Progenitor cell of endocrine pancreas (in vitro differentiated cells): ENCODE data around the gene GRB10. TPM values are rescaled to one million over a fixed set of nuclear protein-coding genes. Genes with fewer than 3 reads are reported as not detected.

ENCODE experiments used
- DNase-seq: peaks from one replicate; pipeline ENCODE4 v3.0.0; 2021; ENCODE audit warnings: low spot score; ENCODE audit not compliant: unreplicated experiment
- H3K27ac Mint-ChIP-seq: 2 replicates; pipeline ENCODE4 v1.8.0; 2021; ENCODE audit warnings: mild to moderate bottlenecking, moderate library complexity, mixed read lengths
- H3K27me3 Mint-ChIP-seq: 2 replicates; pipeline ENCODE4 v1.8.0; 2021; ENCODE audit warnings: mixed read lengths
- H3K36me3 Mint-ChIP-seq: 2 replicates; pipeline ENCODE4 v1.8.0; 2022; ENCODE audit warnings: mixed read lengths; ENCODE audit not compliant: insufficient read depth
- H3K4me1 Mint-ChIP-seq: 2 replicates; pipeline ENCODE4 v1.8.0; 2021; ENCODE audit warnings: low read depth, mixed read lengths
- H3K4me3 Mint-ChIP-seq: 2 replicates; pipeline ENCODE4 v1.8.0; 2021; ENCODE audit warnings: low read depth, mild to moderate bottlenecking, moderate library complexity, mixed read lengths
- H3K9me3 Mint-ChIP-seq: 2 replicates; pipeline ENCODE4 v1.8.0; 2021; ENCODE audit warnings: low read depth, mixed read lengths
- total RNA-seq: library from RNA; stranded (reverse); gene quantifications from 2 replicates; pipeline ENCODE4 v1.2.1, GENCODE V29; 2021
- TF ChIP-seq, protein P1 (sequence below): fragments of 200-600 bp; sonication (generic); IDR thresholded peaks from one replicate; pipeline ENCODE4 v1.5.0; 2021; ENCODE audit warnings: antibody characterized with exemption, mild to moderate bottlenecking; ENCODE audit not compliant: unreplicated experiment

The GRB10 gene
- total RNA-seq, 1 donor from 2014 or later: 58.4 TPM

DNA sequence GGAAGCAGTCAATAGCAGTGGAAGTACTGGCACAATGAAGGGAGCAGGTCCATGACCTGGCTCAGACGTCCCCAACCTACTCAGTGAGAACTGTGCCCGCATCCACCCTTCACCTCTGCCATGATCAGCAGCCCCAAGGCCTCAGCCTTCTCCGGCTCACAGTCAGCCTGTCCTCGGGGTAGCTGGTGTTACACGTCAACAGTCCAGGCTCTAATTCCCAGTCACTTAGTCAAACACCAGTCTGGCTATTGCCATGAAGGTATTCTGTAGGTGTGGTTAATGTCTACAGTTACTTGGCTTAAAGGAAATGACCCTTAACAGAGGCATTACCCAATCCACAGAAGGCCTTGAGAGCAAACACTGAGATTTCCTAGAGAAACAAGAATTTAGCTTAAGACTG lies 49.1 kb downstream of the GRB10 start:
- DNase-seq: no peak
- Mint-ChIP-seq H3K27ac (no peak overlapping the region), H3K27me3 (peaks cover 9% of the 10 kb centered on the region), H3K36me3 (peaks cover 10% of the 10 kb centered on the region), H3K4me3 (no peak overlapping the region), H3K4me1 (peaks cover 8% of the 10 kb centered on the region), H3K9me3 (peaks cover 7% of the 10 kb centered on the region)
- TF ChIP-seq, protein P1, sequence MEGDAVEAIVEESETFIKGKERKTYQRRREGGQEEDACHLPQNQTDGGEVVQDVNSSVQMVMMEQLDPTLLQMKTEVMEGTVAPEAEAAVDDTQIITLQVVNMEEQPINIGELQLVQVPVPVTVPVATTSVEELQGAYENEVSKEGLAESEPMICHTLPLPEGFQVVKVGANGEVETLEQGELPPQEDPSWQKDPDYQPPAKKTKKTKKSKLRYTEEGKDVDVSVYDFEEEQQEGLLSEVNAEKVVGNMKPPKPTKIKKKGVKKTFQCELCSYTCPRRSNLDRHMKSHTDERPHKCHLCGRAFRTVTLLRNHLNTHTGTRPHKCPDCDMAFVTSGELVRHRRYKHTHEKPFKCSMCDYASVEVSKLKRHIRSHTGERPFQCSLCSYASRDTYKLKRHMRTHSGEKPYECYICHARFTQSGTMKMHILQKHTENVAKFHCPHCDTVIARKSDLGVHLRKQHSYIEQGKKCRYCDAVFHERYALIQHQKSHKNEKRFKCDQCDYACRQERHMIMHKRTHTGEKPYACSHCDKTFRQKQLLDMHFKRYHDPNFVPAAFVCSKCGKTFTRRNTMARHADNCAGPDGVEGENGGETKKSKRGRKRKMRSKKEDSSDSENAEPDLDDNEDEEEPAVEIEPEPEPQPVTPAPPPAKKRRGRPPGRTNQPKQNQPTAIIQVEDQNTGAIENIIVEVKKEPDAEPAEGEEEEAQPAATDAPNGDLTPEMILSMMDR: no peak

DNA sequence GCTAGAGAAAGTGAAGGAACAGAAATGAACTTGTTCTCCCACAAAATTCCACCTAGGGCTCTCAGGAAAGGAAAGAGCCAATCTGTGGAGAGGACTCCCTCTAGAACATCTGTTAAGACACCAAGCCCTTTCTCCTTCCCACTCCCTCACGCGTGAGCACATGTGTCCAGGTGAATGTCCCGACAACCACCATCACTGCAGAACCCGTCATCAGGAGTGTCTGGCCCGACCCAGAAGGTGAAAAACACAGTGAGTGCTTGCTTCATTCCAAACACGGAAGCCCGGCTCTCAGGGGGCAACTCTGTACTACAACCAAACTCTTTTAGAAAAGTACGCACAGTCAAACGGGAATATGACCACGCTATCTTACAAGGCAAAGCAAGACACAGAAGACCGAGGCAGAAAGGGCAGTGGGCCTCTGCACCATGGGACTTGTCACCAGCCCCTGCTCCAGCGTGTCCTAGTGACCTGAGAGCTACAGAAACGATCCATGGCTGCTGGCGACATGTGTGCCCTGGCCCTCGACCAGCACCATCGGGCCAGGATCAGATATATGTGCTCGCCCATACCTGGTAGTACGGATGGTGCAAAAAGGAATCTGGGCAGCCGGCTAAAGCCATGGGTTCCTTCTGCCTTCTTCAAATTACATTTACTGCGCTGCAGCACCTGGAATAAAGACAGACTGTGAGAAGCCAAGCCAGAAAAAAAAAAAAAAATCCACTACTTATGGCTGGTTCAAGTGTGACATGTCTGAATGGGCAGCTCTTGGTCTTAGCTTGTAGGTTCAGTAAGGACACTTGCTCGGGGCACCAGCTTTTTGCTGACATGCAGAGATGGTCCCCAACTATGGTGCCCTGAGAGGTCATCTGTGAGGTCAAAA lies 50.8 kb downstream of the GRB10 start:
- DNase-seq: no peak
- TF ChIP-seq, protein P1: no peak
- Mint-ChIP-seq H3K4me1 (peaks cover 6% of the 10 kb centered on the region), H3K4me3 (no peak overlapping the region), H3K27ac (no peak overlapping the region), H3K36me3 (peaks cover 8% of the 10 kb centered on the region), H3K27me3 (peaks cover 9% of the 10 kb centered on the region), H3K9me3 (peaks cover 4% of the 10 kb centered on the region)

DNA sequence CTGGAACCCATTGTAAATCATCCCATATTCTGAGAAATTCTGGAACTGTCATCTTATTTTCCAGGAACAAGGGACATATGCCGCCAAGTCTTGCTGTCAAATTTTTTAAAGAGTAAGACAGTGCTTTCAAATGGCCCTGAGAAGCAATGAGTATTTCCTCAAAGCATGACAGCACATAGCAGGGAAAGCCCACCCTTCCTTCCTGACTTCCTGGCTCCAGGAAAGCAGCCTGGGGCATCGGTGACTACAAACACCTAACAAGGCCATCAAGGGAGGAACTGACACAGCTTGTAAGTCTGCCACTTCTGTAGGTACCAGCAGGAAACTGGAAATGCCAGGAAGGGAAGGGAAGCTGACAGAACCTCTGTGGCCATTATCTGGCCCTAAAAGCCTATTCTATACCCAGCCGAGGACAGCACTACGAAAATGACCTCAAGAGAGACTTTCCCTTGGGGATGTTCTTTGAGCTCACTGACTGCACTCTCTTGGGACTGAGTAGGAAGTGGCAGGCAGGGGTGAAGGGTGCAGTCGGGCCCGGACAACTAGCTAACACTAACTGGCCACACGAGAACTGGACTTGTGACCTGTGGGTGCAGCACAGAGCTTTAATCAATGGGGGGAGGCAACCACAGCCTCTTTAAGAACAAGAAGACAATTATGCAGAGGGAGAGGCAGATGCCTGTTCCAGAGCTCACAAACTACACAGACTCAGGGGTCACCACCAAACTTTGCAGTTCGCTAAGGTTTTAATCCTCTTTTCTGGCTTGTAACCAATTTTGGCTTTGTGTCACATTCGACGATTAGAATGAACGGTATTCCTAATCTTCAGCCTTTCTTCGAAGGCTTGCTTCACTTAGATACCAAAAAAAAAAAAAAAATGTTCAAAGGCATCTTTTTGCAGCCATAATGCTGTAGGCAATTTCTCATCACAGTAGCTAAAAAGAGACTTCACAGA lies 52.0 kb downstream of the GRB10 start:
- H3K9me3 Mint-ChIP-seq: peaks cover 4% of the 10 kb centered on the region
- DNase-seq: no peak
- H3K36me3 Mint-ChIP-seq: peaks cover 10% of the 10 kb centered on the region
- H3K27me3 Mint-ChIP-seq: peaks cover 11% of the 10 kb centered on the region
- no peak overlapping the region for H3K27ac Mint-ChIP-seq
- peaks cover 6% of the 10 kb centered on the region for H3K4me1 Mint-ChIP-seq
- no peak overlapping the region for H3K4me3 Mint-ChIP-seq
- TF ChIP-seq, protein P1: no peak

DNA sequence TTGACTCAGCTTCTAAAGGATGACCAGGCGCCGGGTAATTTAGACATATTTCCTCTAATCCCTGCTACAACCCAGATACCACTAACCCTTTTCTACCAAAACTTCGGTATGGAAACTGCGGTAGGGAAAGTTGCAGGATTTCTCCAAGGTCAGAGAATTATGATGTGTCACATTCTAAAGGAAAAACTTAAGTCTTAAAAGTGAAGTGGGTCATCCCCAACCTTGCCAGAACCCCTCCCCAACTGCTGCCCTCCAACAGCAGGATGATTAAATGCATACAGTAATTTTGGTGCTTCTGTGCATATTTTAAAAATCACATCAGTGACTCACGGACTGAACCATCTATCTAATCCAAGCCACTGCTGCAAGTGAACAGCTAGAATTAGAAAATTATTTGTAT lies 52.7 kb downstream of the GRB10 start:
- Mint-ChIP-seq H3K9me3 (no peaks in the 10 kb centered on the region), H3K27ac (no peak overlapping the region), H3K4me1 (peaks cover 6% of the 10 kb centered on the region), H3K4me3 (no peak overlapping the region), H3K36me3 (peaks cover 12% of the 10 kb centered on the region), H3K27me3 (peaks cover 19% of the 10 kb centered on the region)
- no peak for DNase-seq
- TF ChIP-seq, protein P1: no peak

DNA sequence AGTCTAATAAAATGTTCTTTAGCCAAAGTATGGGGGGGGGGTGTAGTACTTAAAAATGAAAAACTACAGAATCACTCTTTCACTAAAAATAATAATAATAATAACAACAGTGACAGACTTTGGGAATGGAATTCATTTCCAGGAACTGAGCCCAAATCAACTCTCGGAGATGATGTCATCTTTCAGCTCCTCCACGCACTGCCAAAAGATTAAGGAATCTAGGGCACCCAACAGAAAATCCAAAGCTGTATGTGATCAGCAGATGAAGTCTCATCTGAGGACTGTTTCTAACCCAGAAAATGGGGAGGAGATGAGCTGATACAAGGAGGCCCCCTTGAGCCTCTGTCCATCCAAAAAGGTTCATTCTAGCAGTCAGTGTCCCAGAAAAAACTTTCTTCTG lies 54.5 kb downstream of the GRB10 start:
- DNase-seq: no peak

More for the DNA sequence above, 54.5 kb downstream of the GRB10 start:
- TF ChIP-seq, protein P1: no peak
- Mint-ChIP-seq H3K27me3 (peaks cover 37% of the 10 kb centered on the region), H3K27ac (no peak overlapping the region), H3K36me3 (peaks cover 14% of the 10 kb centered on the region), H3K9me3 (no peaks in the 10 kb centered on the region), H3K4me3 (no peak overlapping the region), H3K4me1 (peaks cover 3% of the 10 kb centered on the region)
